Liver (tissue), 9 donors: ENCODE data around the gene GRIK2. TPM values are rescaled to one million over a fixed set of nuclear protein-coding genes. Genes with fewer than 3 reads are reported as not detected.

Source experiments
- DNase-seq: peaks from one replicate; pipeline ENCODE4 v3.0.0-alpha.2; 2017; ENCODE audit warnings: low spot score
- H3K27ac ChIP-seq, 2 donors: one replicate each; pipeline ENCODE4 v1.7.0; 2013; ENCODE audit warnings: inconsistent platforms in 2 of 2, low read length in 2 of 2, control low read depth in 1 of 2, low read depth in 1 of 2, mild to moderate bottlenecking in 1 of 2
- H3K27me3 ChIP-seq, 4 donors: one replicate each; pipeline versions ENCODE4 v1.6.1 to v1.7.0; 2013; ENCODE audit warnings: low read length in 3 of 4, inconsistent platforms in 1 of 4, mild to moderate bottlenecking in 1 of 4, moderate library complexity in 1 of 4; ENCODE audit not compliant: control insufficient read depth in 4 of 4, insufficient read depth in 4 of 4
- H3K36me3 ChIP-seq, 4 donors: one replicate each; pipeline versions ENCODE4 v1.6.1 to v1.7.0; 2013; ENCODE audit warnings: low read length in 3 of 4, mild to moderate bottlenecking in 3 of 4, low read depth in 1 of 4, moderate library complexity in 1 of 4; ENCODE audit not compliant: control insufficient read depth in 4 of 4, insufficient read depth in 3 of 4
- H3K4me1 ChIP-seq, 4 donors: one replicate each; pipeline versions ENCODE4 v1.6.1 to v1.7.0; 2013; ENCODE audit warnings: low read length in 3 of 4, mild to moderate bottlenecking in 3 of 4, moderate library complexity in 1 of 4; ENCODE audit not compliant: control insufficient read depth in 4 of 4, insufficient read depth in 4 of 4
- H3K4me3 ChIP-seq, 3 donors: one replicate each; pipeline versions ENCODE4 v1.6.1 to v1.7.0; 2013; ENCODE audit warnings: low read length in 3 of 3, control low read depth in 1 of 3, low read depth in 1 of 3, mild to moderate bottlenecking in 1 of 3
- H3K9ac ChIP-seq, 2 donors: one replicate each; pipeline ENCODE4 v1.7.0; 2013; ENCODE audit warnings: low read length in 2 of 2, mild to moderate bottlenecking in 2 of 2, moderate library complexity in 2 of 2, control low read depth in 1 of 2, low read depth in 1 of 2
- H3K9me3 ChIP-seq, 4 donors: one replicate each; pipeline versions ENCODE4 v1.6.1 to v1.7.0; 2013; ENCODE audit warnings: low read length in 3 of 4; ENCODE audit not compliant: control insufficient read depth in 4 of 4
- EGR1 ChIP-seq, 2 donors: IDR thresholded peaks; 2 replicates each; pipeline ENCODE4 v1.6.1; 2016 to 2018; ENCODE audit warnings: antibody characterized with exemption in 2 of 2, low read depth in 2 of 2
- FOXA1 ChIP-seq: IDR thresholded peaks from 2 replicates; pipeline ENCODE4 v1.6.1; 2016; ENCODE audit warnings: antibody characterized with exemption
- FOXA2 ChIP-seq: IDR thresholded peaks from 2 replicates; pipeline ENCODE4 v1.6.1; 2016; ENCODE audit warnings: antibody characterized with exemption
- GABPA ChIP-seq, 2 donors: IDR thresholded peaks in 1 of 2; conservative IDR thresholded peaks in 1 of 2; 2 replicates each; pipeline ENCODE4 v1.6.1; 2016; ENCODE audit warnings: antibody characterized with exemption in 2 of 2, mild to moderate bottlenecking in 1 of 2, moderate library complexity in 1 of 2
- HNF4A ChIP-seq, 2 donors: conservative IDR thresholded peaks; 2 replicates each; pipeline ENCODE4 v1.6.1; 2016; ENCODE audit warnings: antibody characterized with exemption in 2 of 2, mild to moderate bottlenecking in 2 of 2
- HNF4G ChIP-seq: IDR thresholded peaks from 2 replicates; pipeline ENCODE4 v1.6.1; 2016; ENCODE audit warnings: antibody characterized with exemption
- JUND ChIP-seq, 2 donors: IDR thresholded peaks; 2 replicates each; pipeline ENCODE4 v1.6.1; 2016; ENCODE audit warnings: antibody characterized with exemption in 2 of 2
- NR2F2 ChIP-seq: IDR thresholded peaks from 2 replicates; pipeline ENCODE4 v1.6.1; 2016; ENCODE audit warnings: antibody characterized with exemption
- RAD21 ChIP-seq, 2 donors: IDR thresholded peaks; 2 replicates each; pipeline ENCODE4 v1.6.1; 2016; ENCODE audit warnings: antibody characterized with exemption in 2 of 2, mild to moderate bottlenecking in 2 of 2
- RXRA ChIP-seq, 2 donors: IDR thresholded peaks; 2 replicates each; pipeline ENCODE4 v1.6.1; 2017 to 2018; ENCODE audit warnings: antibody characterized with exemption in 2 of 2, mild to moderate bottlenecking in 1 of 2
- SP1 ChIP-seq: IDR thresholded peaks from 2 replicates; pipeline ENCODE4 v1.6.1; 2018; ENCODE audit warnings: antibody characterized with exemption, mild to moderate bottlenecking
- TAF1 ChIP-seq: conservative IDR thresholded peaks from 2 replicates; pipeline ENCODE4 v1.6.1; 2016; ENCODE audit warnings: antibody characterized with exemption, mild to moderate bottlenecking
- YY1 ChIP-seq: IDR thresholded peaks from 2 replicates; pipeline ENCODE4 v1.6.1; 2016; ENCODE audit warnings: antibody characterized with exemption, mild to moderate bottlenecking
- WGBS: extraction: QIAGEN DNeasy Blood & Tissue Kit; methylation state at CpG from one replicate; pipeline ENCODE4 v1.1.7; 2013; 5-methylcytosine and 5-hydroxymethylcytosine counted together
- polyA plus RNA-seq, 2 donors: library from polyadenylated mRNA; stranded (reverse) in 1 of 2; unstranded in 1 of 2; fragments of 200-250 nt in 1 of 2; fragments of >200 nt in 1 of 2; fragmentation: Nextera tagmentation in 1 of 2; extraction: Ambion mirVana in 1 of 2; gene quantifications; one replicate each; pipeline versions ENCODE4 v1.2.1 to v1.2.3, GENCODE V29; 2013 to 2015
- total RNA-seq, 2 donors: library from RNA; depleted of rRNA; stranded (reverse); fragments of >200 nt; gene quantifications; one replicate each; pipeline ENCODE4 v1.2.3, GENCODE V29; 2014
- TF ChIP-seq, protein P1 (sequence below): IDR thresholded peaks from 2 replicates; pipeline ENCODE4 v1.6.1; 2016; ENCODE audit warnings: antibody characterized with exemption
- TF ChIP-seq, protein P2 (sequence below): IDR thresholded peaks from 2 replicates; pipeline ENCODE4 v1.6.1; 2016; ENCODE audit warnings: antibody characterized with exemption
- TF ChIP-seq, protein P3 (sequence below): IDR thresholded peaks from 2 replicates; pipeline ENCODE4 v1.6.1; 2016; ENCODE audit warnings: antibody characterized with exemption
- TF ChIP-seq, protein P4 (sequence below): IDR thresholded peaks from 2 replicates; pipeline ENCODE4 v1.6.1; 2016; ENCODE audit warnings: antibody characterized with exemption, mild to moderate bottlenecking
- TF ChIP-seq, protein P5 (sequence below): fragments of 150-350 bp; IDR thresholded peaks from 2 replicates; pipeline ENCODE4 v1.5.1; 2017; ENCODE audit warnings: improper control_type of control experiment, low read depth, low read length; ENCODE audit not compliant: missing input control
- donor health status: healthy.
- donor health status: healthy.
- donor health status: healthy.
- donor health status: healthy.
- donor health status: healthy.

GRIK2 gene
- total and polyA plus RNA-seq, 4 donors: 0.02 to 0.17 (median 0.05) TPM

DNA sequence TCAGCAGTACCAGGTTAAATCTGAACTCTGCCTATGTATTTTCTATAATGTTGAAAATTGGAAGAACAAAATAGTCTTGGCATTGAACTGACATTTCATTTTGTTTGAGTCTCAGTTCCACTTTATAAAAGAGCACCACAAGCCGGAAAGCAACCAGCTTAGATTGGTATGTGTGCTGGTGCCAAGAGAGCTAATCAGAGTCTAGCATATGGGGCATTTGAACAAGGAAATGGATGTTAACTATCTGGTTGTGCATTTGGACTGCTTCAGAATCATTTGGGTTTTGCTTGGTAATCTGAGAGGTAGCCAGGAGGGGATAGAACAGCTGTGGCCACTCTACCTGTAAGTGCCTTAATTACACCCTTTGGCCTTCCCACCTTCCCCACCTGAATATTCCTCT is 184.8 kb downstream of the GRIK2 start (continued):
- TF ChIP-seq HNF4G (no peak), EGR1 (IDR thresholded peaks at IDR 0.05; ENCODE audit: low read depth in 2 of 2) (no peak)

DNA sequence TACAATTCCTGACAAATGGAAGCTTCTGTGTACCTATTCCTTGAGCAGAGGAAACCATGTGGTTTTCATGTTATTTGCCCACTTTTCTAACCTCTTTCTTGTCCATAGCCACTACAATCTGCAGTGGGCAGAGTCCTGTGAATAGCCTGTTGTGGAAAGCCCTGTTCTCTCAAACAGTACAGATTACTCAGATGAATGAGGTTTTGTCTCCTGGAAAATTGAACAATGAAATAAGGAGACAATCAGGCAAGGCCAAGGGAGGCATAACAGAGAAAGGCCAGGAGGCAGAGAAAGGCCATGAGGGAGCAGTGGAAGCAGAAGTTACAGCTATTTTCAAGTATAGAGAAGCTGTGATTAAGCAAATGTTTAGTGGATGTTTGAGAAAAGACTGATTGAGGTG is 189.3 kb downstream of the GRIK2 start:
- DNase-seq: no peak
- H3K4me3 ChIP-seq: no peak overlapping the region
- no peak overlapping the region for H3K27ac ChIP-seq
- no peak for TF ChIP-seq GABPA (IDR thresholded peaks at IDR 0.05 in 1 of 2, conservative IDR thresholded peaks at IDR 0.05 in 1 of 2)
- no peak overlapping the region for H3K9ac ChIP-seq
- H3K4me1 ChIP-seq: no peaks in the 10 kb centered on the region
- no peaks in the 10 kb centered on the region for H3K36me3 ChIP-seq
- no peaks in the 10 kb centered on the region for H3K9me3 ChIP-seq
- no peaks in the 10 kb centered on the region for H3K27me3 ChIP-seq

DNA sequence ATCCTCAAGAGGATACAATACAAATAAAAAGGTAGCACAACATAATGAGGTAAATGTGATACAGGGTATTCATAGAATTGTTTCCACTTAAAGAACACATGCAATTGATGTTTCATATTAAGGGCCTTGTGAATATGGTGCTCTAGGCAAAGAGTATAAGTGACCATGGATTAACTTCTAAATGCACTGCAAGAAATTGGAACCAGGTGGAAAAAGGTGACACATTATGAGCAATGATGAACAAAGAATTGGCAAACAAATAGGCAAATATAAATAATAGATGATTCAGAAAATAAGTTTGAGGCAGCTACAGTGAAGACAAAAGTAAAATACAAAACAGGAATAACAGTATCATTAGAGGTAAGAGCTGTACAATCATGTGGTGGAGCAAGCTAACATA is 192.0 kb downstream of the GRIK2 start:
- no peak overlapping the region for H3K27ac ChIP-seq
- H3K9me3 ChIP-seq: no peaks in the 10 kb centered on the region
- no peak for DNase-seq
- no peaks in the 10 kb centered on the region for H3K36me3 ChIP-seq
- H3K4me1 ChIP-seq: peaks cover 0 to 3% (median 0%) of the 10 kb centered on the region in 4 donors
- no peaks in the 10 kb centered on the region for H3K27me3 ChIP-seq
- H3K4me3 ChIP-seq: no peak overlapping the region
- TF ChIP-seq FOXA1 (no peak), JUND (IDR thresholded peaks at IDR 0.05) (no peak), FOXA2 (no peak), HNF4G (no peak), YY1 (no peak), TAF1 (no peak), NR2F2 (no peak), HNF4A (conservative IDR thresholded peaks at IDR 0.05) (no peak), SP1 (no peak)
- TF ChIP-seq, protein P1, sequence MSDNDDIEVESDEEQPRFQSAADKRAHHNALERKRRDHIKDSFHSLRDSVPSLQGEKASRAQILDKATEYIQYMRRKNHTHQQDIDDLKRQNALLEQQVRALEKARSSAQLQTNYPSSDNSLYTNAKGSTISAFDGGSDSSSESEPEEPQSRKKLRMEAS: no peak
- TF ChIP-seq, protein P2, sequence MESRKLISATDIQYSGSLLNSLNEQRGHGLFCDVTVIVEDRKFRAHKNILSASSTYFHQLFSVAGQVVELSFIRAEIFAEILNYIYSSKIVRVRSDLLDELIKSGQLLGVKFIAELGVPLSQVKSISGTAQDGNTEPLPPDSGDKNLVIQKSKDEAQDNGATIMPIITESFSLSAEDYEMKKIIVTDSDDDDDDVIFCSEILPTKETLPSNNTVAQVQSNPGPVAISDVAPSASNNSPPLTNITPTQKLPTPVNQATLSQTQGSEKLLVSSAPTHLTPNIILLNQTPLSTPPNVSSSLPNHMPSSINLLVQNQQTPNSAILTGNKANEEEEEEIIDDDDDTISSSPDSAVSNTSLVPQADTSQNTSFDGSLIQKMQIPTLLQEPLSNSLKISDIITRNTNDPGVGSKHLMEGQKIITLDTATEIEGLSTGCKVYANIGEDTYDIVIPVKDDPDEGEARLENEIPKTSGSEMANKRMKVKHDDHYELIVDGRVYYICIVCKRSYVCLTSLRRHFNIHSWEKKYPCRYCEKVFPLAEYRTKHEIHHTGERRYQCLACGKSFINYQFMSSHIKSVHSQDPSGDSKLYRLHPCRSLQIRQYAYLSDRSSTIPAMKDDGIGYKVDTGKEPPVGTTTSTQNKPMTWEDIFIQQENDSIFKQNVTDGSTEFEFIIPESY: no peak
- H3K9ac ChIP-seq: no peak overlapping the region

DNA sequence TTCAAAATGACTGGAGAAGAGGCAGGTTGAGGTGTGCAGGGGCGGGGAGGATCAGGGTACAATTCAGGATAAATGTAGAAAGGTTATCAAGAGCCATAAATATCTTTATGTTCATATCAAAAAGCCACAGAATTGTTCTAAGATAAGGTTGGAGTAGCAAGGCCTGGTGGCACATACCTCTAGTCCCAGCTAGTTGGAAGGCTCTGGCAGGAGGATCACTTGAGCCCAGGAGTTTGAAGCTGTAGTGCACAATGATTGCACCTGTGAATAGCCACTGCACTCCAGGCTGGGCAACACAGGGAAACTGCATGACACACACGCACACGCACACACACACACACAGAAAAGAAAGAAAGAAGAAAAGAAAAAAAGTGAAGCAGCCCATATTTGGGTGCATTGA is 194.8 kb downstream of the GRIK2 start:
- WGBS: 86% methylated on average over 3 of the region's 3 CpGs
- H3K4me1 ChIP-seq: peaks cover 0 to 3% (median 0%) of the 10 kb centered on the region in 4 donors
- no peaks in the 10 kb centered on the region for H3K36me3 ChIP-seq
- no peaks in the 10 kb centered on the region for H3K9me3 ChIP-seq
- H3K27ac ChIP-seq: no peak overlapping the region
- H3K27me3 ChIP-seq: no peaks in the 10 kb centered on the region
- DNase-seq: no peak
- no peak overlapping the region for H3K9ac ChIP-seq
- H3K4me3 ChIP-seq: no peak overlapping the region
- TF ChIP-seq HNF4G (no peak), RAD21 (IDR thresholded peaks at IDR 0.05) (no peak), YY1 (no peak), EGR1 (IDR thresholded peaks at IDR 0.05; ENCODE audit: low read depth in 2 of 2) (no peak), JUND (IDR thresholded peaks at IDR 0.05) (no peak), NR2F2 (no peak), HNF4A (conservative IDR thresholded peaks at IDR 0.05) (no peak), FOXA2 (no peak), RXRA (IDR thresholded peaks at IDR 0.05) (no peak), FOXA1 (no peak)
- TF ChIP-seq, protein P3, sequence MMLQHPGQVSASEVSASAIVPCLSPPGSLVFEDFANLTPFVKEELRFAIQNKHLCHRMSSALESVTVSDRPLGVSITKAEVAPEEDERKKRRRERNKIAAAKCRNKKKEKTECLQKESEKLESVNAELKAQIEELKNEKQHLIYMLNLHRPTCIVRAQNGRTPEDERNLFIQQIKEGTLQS: no peak
- TF ChIP-seq, protein P4, sequence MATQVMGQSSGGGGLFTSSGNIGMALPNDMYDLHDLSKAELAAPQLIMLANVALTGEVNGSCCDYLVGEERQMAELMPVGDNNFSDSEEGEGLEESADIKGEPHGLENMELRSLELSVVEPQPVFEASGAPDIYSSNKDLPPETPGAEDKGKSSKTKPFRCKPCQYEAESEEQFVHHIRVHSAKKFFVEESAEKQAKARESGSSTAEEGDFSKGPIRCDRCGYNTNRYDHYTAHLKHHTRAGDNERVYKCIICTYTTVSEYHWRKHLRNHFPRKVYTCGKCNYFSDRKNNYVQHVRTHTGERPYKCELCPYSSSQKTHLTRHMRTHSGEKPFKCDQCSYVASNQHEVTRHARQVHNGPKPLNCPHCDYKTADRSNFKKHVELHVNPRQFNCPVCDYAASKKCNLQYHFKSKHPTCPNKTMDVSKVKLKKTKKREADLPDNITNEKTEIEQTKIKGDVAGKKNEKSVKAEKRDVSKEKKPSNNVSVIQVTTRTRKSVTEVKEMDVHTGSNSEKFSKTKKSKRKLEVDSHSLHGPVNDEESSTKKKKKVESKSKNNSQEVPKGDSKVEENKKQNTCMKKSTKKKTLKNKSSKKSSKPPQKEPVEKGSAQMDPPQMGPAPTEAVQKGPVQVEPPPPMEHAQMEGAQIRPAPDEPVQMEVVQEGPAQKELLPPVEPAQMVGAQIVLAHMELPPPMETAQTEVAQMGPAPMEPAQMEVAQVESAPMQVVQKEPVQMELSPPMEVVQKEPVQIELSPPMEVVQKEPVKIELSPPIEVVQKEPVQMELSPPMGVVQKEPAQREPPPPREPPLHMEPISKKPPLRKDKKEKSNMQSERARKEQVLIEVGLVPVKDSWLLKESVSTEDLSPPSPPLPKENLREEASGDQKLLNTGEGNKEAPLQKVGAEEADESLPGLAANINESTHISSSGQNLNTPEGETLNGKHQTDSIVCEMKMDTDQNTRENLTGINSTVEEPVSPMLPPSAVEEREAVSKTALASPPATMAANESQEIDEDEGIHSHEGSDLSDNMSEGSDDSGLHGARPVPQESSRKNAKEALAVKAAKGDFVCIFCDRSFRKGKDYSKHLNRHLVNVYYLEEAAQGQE: no peak
- TF ChIP-seq, protein P1: no peak
- TF ChIP-seq, protein P5, sequence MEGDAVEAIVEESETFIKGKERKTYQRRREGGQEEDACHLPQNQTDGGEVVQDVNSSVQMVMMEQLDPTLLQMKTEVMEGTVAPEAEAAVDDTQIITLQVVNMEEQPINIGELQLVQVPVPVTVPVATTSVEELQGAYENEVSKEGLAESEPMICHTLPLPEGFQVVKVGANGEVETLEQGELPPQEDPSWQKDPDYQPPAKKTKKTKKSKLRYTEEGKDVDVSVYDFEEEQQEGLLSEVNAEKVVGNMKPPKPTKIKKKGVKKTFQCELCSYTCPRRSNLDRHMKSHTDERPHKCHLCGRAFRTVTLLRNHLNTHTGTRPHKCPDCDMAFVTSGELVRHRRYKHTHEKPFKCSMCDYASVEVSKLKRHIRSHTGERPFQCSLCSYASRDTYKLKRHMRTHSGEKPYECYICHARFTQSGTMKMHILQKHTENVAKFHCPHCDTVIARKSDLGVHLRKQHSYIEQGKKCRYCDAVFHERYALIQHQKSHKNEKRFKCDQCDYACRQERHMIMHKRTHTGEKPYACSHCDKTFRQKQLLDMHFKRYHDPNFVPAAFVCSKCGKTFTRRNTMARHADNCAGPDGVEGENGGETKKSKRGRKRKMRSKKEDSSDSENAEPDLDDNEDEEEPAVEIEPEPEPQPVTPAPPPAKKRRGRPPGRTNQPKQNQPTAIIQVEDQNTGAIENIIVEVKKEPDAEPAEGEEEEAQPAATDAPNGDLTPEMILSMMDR: no peak
